SK-N-SH treated with all-trans-retinoic acid at 6 μM for 48 hours (cell line): ENCODE data around the gene IGSF8.

ENCODE experiments used
- ATAC-seq: fragments of 200-7000 bp; cut with Tn5 transposase; 3 replicates; pipeline ENCODE4 v1.9.1; 2020; ENCODE audit warnings: mild to moderate bottlenecking, moderate library complexity
- ARNTL ChIP-seq: fragments of 450-650 bp; formaldehyde crosslinking; IDR thresholded peaks from 2 replicates; pipeline ENCODE4 v1.5.0; 2020; ENCODE audit warnings: low read depth, mild to moderate bottlenecking, moderate library complexity, borderline replicate concordance
- BACH2 ChIP-seq: fragments of 250-450 bp; sonication (Bioruptor Pico); IDR thresholded peaks from 2 replicates; pipeline ENCODE4 v1.9.0; 2021; ENCODE audit warnings: mild to moderate bottlenecking, borderline replicate concordance
- CSDC2 ChIP-seq: fragments of 250-450 bp; sonication (Bioruptor Pico); IDR thresholded peaks from 2 replicates; pipeline ENCODE4 v1.5.0; 2020; ENCODE audit warnings: mild to moderate bottlenecking, moderate library complexity
- CSRNP3 ChIP-seq: fragments of 250-450 bp; sonication (Bioruptor Pico); IDR thresholded peaks from 2 replicates; pipeline ENCODE4 v1.5.1; 2021; ENCODE audit warnings: mild to moderate bottlenecking, moderate library complexity
- ISL1 ChIP-seq: fragments of 250-450 bp; sonication (Bioruptor Pico); IDR thresholded peaks from 2 replicates; pipeline ENCODE4 v2.1.2; 2022; ENCODE audit warnings: mild to moderate bottlenecking, moderate library complexity
- OSR1 ChIP-seq: fragments of 250-450 bp; sonication (Bioruptor Pico); IDR thresholded peaks from 2 replicates; pipeline ENCODE4 v1.8.0; 2022; ENCODE audit warnings: moderate library complexity, mild to moderate bottlenecking, inconsistent platforms
- PATZ1 ChIP-seq: fragments of 250-450 bp; sonication (Bioruptor Pico); IDR thresholded peaks from 2 replicates; pipeline ENCODE4 v1.8.0; 2020; ENCODE audit warnings: mild to moderate bottlenecking, moderate library complexity, borderline replicate concordance
- PPARA ChIP-seq: fragments of 250-450 bp; sonication (Bioruptor Pico); IDR thresholded peaks from 2 replicates; pipeline ENCODE4 v1.5.0; 2020; ENCODE audit warnings: mild to moderate bottlenecking, borderline replicate concordance
- RARB ChIP-seq: fragments of 250-450 bp; sonication (Bioruptor Pico); IDR thresholded peaks from 2 replicates; pipeline ENCODE4 v1.8.0; 2021; ENCODE audit warnings: mild to moderate bottlenecking, moderate library complexity
- SNAI2 ChIP-seq: fragments of 250-450 bp; sonication (Bioruptor Pico); IDR thresholded peaks from 2 replicates; pipeline ENCODE4 v1.5.0; 2020; ENCODE audit warnings: mild to moderate bottlenecking, moderate library complexity
- TSHZ2 ChIP-seq: fragments of 250-450 bp; sonication (Bioruptor Pico); IDR thresholded peaks from 2 replicates; pipeline ENCODE4 v1.5.0; 2020; ENCODE audit warnings: mild to moderate bottlenecking, moderate library complexity
- ZC3H10 ChIP-seq: fragments of 250-450 bp; sonication (Bioruptor Pico); IDR thresholded peaks from 2 replicates; pipeline ENCODE4 v1.5.1; 2021; ENCODE audit warnings: mild to moderate bottlenecking, moderate library complexity
- ZFP3 ChIP-seq: fragments of 250-450 bp; sonication (Bioruptor Pico); IDR thresholded peaks from 2 replicates; pipeline ENCODE4 v1.5.0; 2020; ENCODE audit warnings: mild to moderate bottlenecking, moderate library complexity
- ZNF565 ChIP-seq: fragments of 450-650 bp; formaldehyde crosslinking; conservative IDR thresholded peaks from 2 replicates; pipeline ENCODE4 v1.5.0; 2020; ENCODE audit warnings: low read depth, mild to moderate bottlenecking, moderate library complexity
- ZNF70 ChIP-seq: fragments of 450-650 bp; formaldehyde crosslinking; IDR thresholded peaks from 2 replicates; pipeline ENCODE4 v1.5.0; 2020; ENCODE audit warnings: mild to moderate bottlenecking, moderate library complexity

Gene IGSF8

GRCh38 chr1:160099716-160100375, 1.4 kb upstream of the IGSF8 start (continued):
- no peak for TF ChIP-seq PATZ1 (CRISPR knock-in tag)

- ATAC-seq = peak; percentile 87
- no peak for TF ChIP-seq RARB (CRISPR knock-in tag)
- no peak for TF ChIP-seq ZNF70 (CRISPR knock-in tag)
- TF ChIP-seq TSHZ2 (CRISPR knock-in tag) = no peak
- no peak for TF ChIP-seq SNAI2 (CRISPR knock-in tag)
- TF ChIP-seq ZFP3 = no peak
- no peak for TF ChIP-seq PPARA (CRISPR knock-in tag)
- no peak for TF ChIP-seq CSDC2 (CRISPR knock-in tag)
- TF ChIP-seq ZC3H10 (CRISPR knock-in tag) = no peak
- no peak for TF ChIP-seq ISL1 (CRISPR knock-in tag)
Observed at GRCh38 chr1:160098852-160099561, 588 bp upstream of the IGSF8 start.

GRCh38 chr1:160097151-160097910, 1.1 kb downstream of the IGSF8 start:
- ATAC-seq = no peak
- TF ChIP-seq ISL1 (CRISPR knock-in tag) (no peak), TSHZ2 (CRISPR knock-in tag) (no peak), ARNTL (no peak), OSR1 (CRISPR knock-in tag) (no peak), BACH2 (CRISPR knock-in tag) (no peak), ZNF565 (no peak), ZFP3 (no peak)
- TF ChIP-seq, all 23 proteins: peak for 0

- TF ChIP-seq ZNF70 (CRISPR knock-in tag) (no peak), BACH2 (CRISPR knock-in tag) (no peak), CSRNP3 (CRISPR knock-in tag) (no peak), ZFP3 (no peak), ARNTL (no peak), PATZ1 (CRISPR knock-in tag) (no peak)
- no peak for ATAC-seq
Observed at GRCh38 chr1:160096274-160097116, 1.9 kb downstream of the IGSF8 start.
